K562 (cell line): ENCODE data around the gene MUCL3. TPM values are rescaled to one million over a fixed set of nuclear protein-coding genes. Genes with fewer than 3 reads are reported as not detected.

Source experiments
- DACH1 ChIP-seq: fragments of 450-650 bp; IDR thresholded peaks from 2 replicates; pipeline ENCODE4 v1.6.1; 2018; ENCODE audit not compliant: partially characterized antibody
- HMGN3 ChIP-seq: IDR thresholded peaks from 2 replicates; pipeline ENCODE4 v1.6.1; 2011; ENCODE audit warnings: borderline replicate concordance, low read depth, mild to moderate bottlenecking, mixed read lengths, low read length; ENCODE audit not compliant: insufficient read length; ENCODE audit errors: extremely low read depth
- NR1H2 ChIP-seq: sonication (generic); formaldehyde crosslinking; IDR thresholded peaks from 2 replicates; pipeline ENCODE4 v1.4.0; 2020; ENCODE audit warnings: mild to moderate bottlenecking, missing genetic modification reagents
- PHF8 ChIP-seq: fragments of 200-600 bp; sonication (generic); IDR thresholded peaks from 2 replicates; pipeline ENCODE4 v1.6.1; 2012; ENCODE audit warnings: mixed run types, mild to moderate bottlenecking, inconsistent platforms, low read length, moderate library complexity, borderline replicate concordance
- PML ChIP-seq: IDR thresholded peaks from 2 replicates; pipeline ENCODE4 v1.6.1; 2012; ENCODE audit warnings: low read length, inconsistent platforms
- POLR2G ChIP-seq: fragments of 200-400 bp; formaldehyde crosslinking; IDR thresholded peaks from 2 replicates; pipeline ENCODE4 v1.6.1; 2017; ENCODE audit warnings: low read depth, mild to moderate bottlenecking, antibody characterized with exemption, low read length, moderate library complexity
- TEAD1 ChIP-seq, 2 experiments: fragments of 450-650 bp in 1 of 2; sonication (generic) in 1 of 2; formaldehyde crosslinking; IDR thresholded peaks; 2 replicates each; pipeline versions ENCODE4 v1.4.0 to v1.8.0; 2020 to 2022; ENCODE audit warnings: mild to moderate bottlenecking in 2 of 2, missing genetic modification reagents in 1 of 2
- TSC22D4 ChIP-seq: fragments of 450-650 bp; IDR thresholded peaks from 2 replicates; pipeline ENCODE4 v1.6.1; 2016; ENCODE audit warnings: missing genetic modification characterization, missing biosample characterization, control low read depth
- polyA plus RNA-seq, 8 experiments: library from polyadenylated mRNA; depleted of rRNA in 4 of 8; stranded (reverse) in 5 of 8; unstranded in 3 of 8; fragments of >200 nt; fragmentation: Nextera tagmentation in 2 of 8; fragmentation: Illumina TruSeq in 1 of 8; extraction: Ambion mirVana in 2 of 8; extraction: Trizol in 1 of 8; gene quantifications; 2 replicates each; pipeline versions ENCODE4 v1.2.1 to v1.2.3, GENCODE V29; 2011 to 2014; ENCODE audit warnings: inconsistent platforms in 1 of 8, missing spikeins in 1 of 8
- total RNA-seq, 7 experiments: library from RNA; depleted of rRNA in 6 of 7; stranded (reverse); fragments of >200 nt in 6 of 7; fragmentation: Illumina TruSeq in 2 of 7; extraction: Trizol in 2 of 7; gene quantifications; 2 replicates each; pipeline versions ENCODE4 v1.2.1 to v1.2.3, GENCODE V29; 2011 to 2021; ENCODE audit warnings: low replicate concordance in 1 of 7
- TF ChIP-seq, protein P1 (sequence below): fragments of 450-650 bp; formaldehyde crosslinking; IDR thresholded peaks from 2 replicates; pipeline ENCODE4 v1.4.0; 2020; ENCODE audit warnings: mild to moderate bottlenecking, moderate library complexity
- TF ChIP-seq, protein P2 (sequence below), 2 experiments: fragments of 450-650 bp; IDR thresholded peaks; 2 replicates each; pipeline ENCODE4 v1.6.1; 2016; ENCODE audit warnings: mild to moderate bottlenecking in 2 of 2, borderline replicate concordance in 1 of 2, low read depth in 1 of 2, moderate library complexity in 1 of 2
- TF ChIP-seq, protein P3 (sequence below): fragments of 250-450 bp; sonication (Bioruptor Pico); IDR thresholded peaks from 2 replicates; pipeline ENCODE4 v1.8.0; 2022; ENCODE audit warnings: moderate library complexity, mild to moderate bottlenecking, inconsistent platforms

The MUCL3 gene
- total and polyA plus RNA-seq, 9 of the 15 experiments (the other 6 are each of a cell fraction or from before 2014, with no cell fraction given): 0.07 TPM; not detected in 8

DNA sequence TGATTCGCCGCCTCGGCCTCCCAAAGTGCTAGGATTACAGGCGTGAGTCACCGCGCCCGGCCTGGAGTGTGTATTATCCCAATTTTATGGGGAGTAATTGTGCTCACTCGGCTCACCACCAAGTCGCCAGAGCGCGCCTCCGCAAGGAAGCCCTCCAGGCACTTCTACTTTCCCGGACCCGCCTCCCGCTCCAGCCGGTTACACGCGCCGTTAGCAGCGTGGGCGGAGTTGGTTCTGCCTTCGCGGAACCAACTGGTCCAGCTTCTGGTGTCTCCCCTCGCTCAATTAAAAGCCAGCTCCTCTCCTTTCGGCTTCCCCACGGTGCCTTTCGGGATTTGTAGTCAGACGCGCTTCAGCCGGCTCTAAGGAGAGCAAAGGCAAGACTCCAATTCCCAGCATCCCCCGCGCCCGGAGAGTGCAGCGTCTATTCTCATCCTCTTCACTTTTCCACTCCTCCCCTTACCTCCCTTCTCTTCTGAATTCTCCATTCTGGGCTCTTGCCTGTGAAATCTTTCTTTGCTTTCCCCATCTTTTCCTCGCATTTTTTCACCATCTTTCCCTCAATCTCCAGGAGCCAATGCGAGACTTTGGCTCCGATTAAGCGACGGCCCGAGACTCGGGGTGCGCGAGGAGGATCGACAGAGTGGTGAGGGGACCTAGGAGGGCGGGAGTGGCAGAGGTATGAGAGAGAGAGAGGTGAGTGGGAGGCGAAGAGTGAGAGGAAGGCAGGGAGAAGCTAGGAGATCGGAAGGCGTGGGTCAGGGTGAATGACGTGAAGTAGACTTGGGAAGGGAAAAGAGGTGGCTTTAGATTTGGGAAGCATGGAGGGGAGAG is 32.8 kb upstream of the MUCL3 start, which contains the start of gene GTF2H4 (continued):
- TF ChIP-seq, protein P1, sequence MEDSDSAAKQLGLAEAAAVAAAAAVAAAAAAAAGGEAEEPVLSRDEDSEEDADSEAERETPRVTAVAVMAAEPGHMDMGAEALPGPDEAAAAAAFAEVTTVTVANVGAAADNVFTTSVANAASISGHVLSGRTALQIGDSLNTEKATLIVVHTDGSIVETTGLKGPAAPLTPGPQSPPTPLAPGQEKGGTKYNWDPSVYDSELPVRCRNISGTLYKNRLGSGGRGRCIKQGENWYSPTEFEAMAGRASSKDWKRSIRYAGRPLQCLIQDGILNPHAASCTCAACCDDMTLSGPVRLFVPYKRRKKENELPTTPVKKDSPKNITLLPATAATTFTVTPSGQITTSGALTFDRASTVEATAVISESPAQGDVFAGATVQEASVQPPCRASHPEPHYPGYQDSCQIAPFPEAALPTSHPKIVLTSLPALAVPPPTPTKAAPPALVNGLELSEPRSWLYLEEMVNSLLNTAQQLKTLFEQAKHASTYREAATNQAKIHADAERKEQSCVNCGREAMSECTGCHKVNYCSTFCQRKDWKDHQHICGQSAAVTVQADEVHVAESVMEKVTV: no peak
- TF ChIP-seq TEAD1 (CRISPR knock-in tag; IDR thresholded peaks at IDR 0.05): peak; percentile 71 to 94; a peak in 2 of 4 replicates
- peak; percentile 29; the same call in 1 of the 2 replicates for TF ChIP-seq PML
- no peak for TF ChIP-seq TSC22D4 (tag)
- TF ChIP-seq PHF8: peak; percentile 42; the same call in 1 of the 2 replicates
- peak; percentile 84 for TF ChIP-seq HMGN3
- TF ChIP-seq, protein P2, sequence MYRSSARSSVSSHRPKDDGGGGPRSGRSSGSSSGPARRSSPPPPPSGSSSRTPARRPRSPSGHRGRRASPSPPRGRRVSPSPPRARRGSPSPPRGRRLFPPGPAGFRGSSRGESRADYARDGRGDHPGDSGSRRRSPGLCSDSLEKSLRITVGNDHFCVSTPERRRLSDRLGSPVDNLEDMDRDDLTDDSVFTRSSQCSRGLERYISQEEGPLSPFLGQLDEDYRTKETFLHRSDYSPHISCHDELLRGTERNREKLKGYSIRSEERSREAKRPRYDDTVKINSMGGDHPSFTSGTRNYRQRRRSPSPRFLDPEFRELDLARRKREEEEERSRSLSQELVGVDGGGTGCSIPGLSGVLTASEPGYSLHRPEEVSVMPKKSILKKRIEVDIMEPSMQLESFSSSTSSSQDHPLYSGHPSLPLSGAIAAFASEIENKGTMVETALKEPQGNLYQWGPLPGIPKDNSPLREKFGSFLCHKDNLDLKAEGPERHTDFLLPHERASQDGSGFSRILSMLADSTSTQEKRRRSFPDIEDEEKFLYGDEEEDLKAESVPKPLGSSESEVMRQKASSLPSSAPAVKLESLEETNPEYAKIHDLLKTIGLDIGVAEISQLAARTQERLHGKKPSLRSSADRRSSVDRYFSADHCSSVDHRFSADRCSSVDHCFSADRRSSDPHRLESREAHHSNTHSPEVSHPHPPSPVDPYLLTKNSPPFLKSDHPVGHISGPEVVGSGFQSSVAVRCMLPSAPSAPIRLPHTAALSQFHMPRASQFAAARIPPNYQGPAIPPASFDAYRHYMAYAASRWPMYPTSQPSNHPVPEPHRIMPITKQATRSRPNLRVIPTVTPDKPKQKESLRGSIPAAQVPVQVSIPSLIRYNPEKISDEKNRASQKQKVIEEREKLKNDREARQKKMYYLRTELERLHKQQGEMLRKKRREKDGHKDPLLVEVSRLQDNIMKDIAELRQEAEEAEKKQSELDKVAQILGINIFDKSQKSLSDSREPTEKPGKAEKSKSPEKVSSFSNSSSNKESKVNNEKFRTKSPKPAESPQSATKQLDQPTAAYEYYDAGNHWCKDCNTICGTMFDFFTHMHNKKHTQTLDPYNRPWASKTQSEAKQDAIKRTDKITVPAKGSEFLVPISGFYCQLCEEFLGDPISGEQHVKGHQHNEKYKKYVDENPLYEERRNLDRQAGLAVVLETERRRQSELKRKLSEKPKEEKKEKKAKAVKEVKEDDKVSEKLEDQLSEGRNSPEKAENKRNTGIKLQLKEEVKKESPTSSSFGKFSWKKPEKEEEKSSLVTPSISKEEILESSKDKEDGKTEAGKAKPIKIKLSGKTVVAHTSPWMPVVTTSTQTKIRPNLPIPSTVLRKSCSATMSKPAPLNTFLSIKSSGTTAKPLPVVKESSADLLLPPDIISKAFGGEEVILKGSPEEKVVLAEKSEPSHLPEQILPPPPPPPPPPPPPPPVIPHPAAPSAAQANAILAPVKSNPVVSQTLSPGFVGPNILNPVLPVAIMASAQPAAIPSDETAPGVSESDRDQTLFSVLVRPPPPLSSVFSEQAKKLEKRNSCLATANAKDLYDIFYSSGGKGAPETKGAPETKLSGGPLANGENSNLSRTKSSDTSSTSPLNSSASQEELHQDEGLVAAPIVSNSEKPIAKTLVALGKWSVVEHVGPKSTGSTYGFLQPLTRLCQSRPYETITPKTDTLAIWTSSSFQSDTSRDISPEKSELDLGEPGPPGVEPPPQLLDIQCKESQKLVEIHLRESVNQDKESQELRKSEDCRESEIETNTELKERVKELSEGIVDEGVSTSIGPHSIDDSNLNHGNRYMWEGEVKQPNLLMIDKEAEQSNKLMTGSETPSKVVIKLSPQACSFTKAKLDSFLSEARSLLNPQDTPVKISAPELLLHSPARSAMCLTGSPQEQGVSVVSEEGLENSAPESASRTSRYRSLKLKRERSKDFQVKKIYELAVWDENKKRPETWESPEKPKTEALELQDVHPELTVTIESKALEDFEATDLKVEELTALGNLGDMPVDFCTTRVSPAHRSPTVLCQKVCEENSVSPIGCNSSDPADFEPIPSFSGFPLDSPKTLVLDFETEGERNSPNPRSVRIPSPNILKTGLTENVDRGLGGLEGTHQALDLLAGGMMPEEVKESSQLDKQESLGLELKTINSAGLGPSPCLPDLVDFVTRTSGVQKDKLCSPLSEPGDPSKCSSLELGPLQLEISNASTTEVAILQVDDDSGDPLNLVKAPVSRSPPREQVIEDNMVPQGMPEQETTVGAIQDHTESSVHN (IDR thresholded peaks at IDR 0.05; ENCODE audit: borderline replicate concordance in 1 of 2, low read depth in 1 of 2): peak in 1 of 2 experiments; percentile 34; a peak in 1 of 4 replicates
- peak; percentile 90 for TF ChIP-seq POLR2G
- TF ChIP-seq NR1H2 (CRISPR knock-in tag): 0 out of 2 replicates have a peak, but pooled peaks have one; percentile 88
- TF ChIP-seq, protein P3, sequence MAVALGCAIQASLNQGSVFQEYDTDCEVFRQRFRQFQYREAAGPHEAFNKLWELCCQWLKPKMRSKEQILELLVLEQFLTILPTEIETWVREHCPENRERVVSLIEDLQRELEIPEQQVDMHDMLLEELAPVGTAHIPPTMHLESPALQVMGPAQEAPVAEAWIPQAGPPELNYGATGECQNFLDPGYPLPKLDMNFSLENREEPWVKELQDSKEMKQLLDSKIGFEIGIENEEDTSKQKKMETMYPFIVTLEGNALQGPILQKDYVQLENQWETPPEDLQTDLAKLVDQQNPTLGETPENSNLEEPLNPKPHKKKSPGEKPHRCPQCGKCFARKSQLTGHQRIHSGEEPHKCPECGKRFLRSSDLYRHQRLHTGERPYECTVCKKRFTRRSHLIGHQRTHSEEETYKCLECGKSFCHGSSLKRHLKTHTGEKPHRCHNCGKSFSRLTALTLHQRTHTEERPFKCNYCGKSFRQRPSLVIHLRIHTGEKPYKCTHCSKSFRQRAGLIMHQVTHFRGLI: no peak
- TF ChIP-seq DACH1: peak; percentile 84
